Activated T-cell treated with anti-CD3 and anti-CD28 coated beads for 4 hours (primary cell): Measurements from ENCODE around the gene CDX1.

Experiments
- DNase-seq: peaks from one replicate; pipeline ENCODE4 v3.0.0-alpha.2; 2020

The CDX1 gene

GRCh38 chr5:150184990-150185912, 18.7 kb downstream of the CDX1 start:
- no peak for DNase-seq

GRCh38 chr5:150186137-150186536, 19.6 kb downstream of the CDX1 start:
- no peak for DNase-seq

- DNase-seq, result no peak
Measured at GRCh38 chr5:150186897-150187296, 20.3 kb downstream of the CDX1 start.

GRCh38 chr5:150188146-150188842, 21.7 kb downstream of the CDX1 start:
- DNase-seq, result no peak

GRCh38 chr5:150189326-150189725, 22.7 kb downstream of the CDX1 start:
- DNase-seq, result no peak

- no peak for DNase-seq
Measured at GRCh38 chr5:150189728-150190502, 23.3 kb downstream of the CDX1 start, which contains the start of gene SLC6A7. SLC6A7 (plus strand) TSS chr5:150190062; CDS start chr5:150190328, 266 bp downstream.

GRCh38 chr5:150190503-150190979, 24.0 kb downstream of the CDX1 start:
- DNase-seq, result no peak

GRCh38 chr5:150190987-150191386, 24.4 kb downstream of the CDX1 start:
- no peak for DNase-seq

GRCh38 chr5:150192462-150192861, 25.9 kb downstream of the CDX1 start:
- DNase-seq, result no peak

GRCh38 chr5:150195736-150196485, 29.3 kb downstream of the CDX1 start:
- no peak for DNase-seq

GRCh38 chr5:150196514-150196913, 29.9 kb downstream of the CDX1 start:
- no peak for DNase-seq

GRCh38 chr5:150196986-150197385, 30.4 kb downstream of the CDX1 start:
- DNase-seq, result no peak

- no peak for DNase-seq
Measured at GRCh38 chr5:150197476-150197875, 30.9 kb downstream of the CDX1 start.

GRCh38 chr5:150202501-150202900, 35.9 kb downstream of the CDX1 start:
- DNase-seq, result no peak

- no peak for DNase-seq
Measured at GRCh38 chr5:150203832-150204589, 37.4 kb downstream of the CDX1 start.

GRCh38 chr5:150204590-150204960, 38.0 kb downstream of the CDX1 start:
- no peak for DNase-seq

- DNase-seq, result no peak
Measured at GRCh38 chr5:150206098-150206778, 39.7 kb downstream of the CDX1 start.

GRCh38 chr5:150206779-150207115, 40.2 kb downstream of the CDX1 start:
- DNase-seq, result no peak

GRCh38 chr5:150208187-150209098, 41.9 kb downstream of the CDX1 start:
- DNase-seq, result no peak

- DNase-seq, result no peak
Measured at GRCh38 chr5:150209099-150209635, 42.6 kb downstream of the CDX1 start.
